GM10266 (cell line): ENCODE measurements around the gene CDR2L.
A peak's percentile ranks its signal among the peaks of the same experiment; 100 is the strongest.
"Not testable (repeated sequence)": the region's sequence is repeated elsewhere in the genome, so short reads cannot be mapped to it uniquely, and the experiment has no call there.

Experiments used
- DNase-seq: peaks from one replicate; pipeline ENCODE4 v3.0.0; 2012; ENCODE audit errors: extremely low spot score
- CTCF ChIP-seq: IDR thresholded peaks from 2 replicates; pipeline ENCODE4 v1.5.1; 2012; ENCODE audit warnings: mild to moderate bottlenecking, low read depth; ENCODE audit not compliant: control insufficient read depth, insufficient read depth; ENCODE audit errors: missing control alignments

The CDR2L gene

GRCh38 chr17:74975943-74976342 is 11.5 kb upstream of the CDR2L start:
- DNase-seq: no peak
- no peak for TF ChIP-seq CTCF

GRCh38 chr17:74977802-74978201 is 9.6 kb upstream of the CDR2L start:
- TF ChIP-seq CTCF: no peak
- DNase-seq: no peak

- DNase-seq: no peak
- TF ChIP-seq CTCF: no peak
These were observed 9.2 kb upstream of the CDR2L start for GRCh38 chr17:74978240-74978639.

- DNase-seq: no peak
- TF ChIP-seq CTCF: no peak
These were observed 7.9 kb upstream of the CDR2L start for GRCh38 chr17:74979408-74980146.

- DNase-seq: no peak
- TF ChIP-seq CTCF: no peak
These were observed 6.0 kb upstream of the CDR2L start for GRCh38 chr17:74981318-74981978.

- peak; percentile 79 for DNase-seq
- no peak for TF ChIP-seq CTCF
These were observed 5.3 kb upstream of the CDR2L start for GRCh38 chr17:74981979-74982662.

- DNase-seq: not testable (repeated sequence)
These were observed 4.6 kb upstream of the CDR2L start for GRCh38 chr17:74982663-74983313.
